HFFc6 (cell line): ENCODE measurements around the gene PLXNB2. TPM values are rescaled to one million over a fixed set of nuclear protein-coding genes. Genes with fewer than 3 reads are reported as not detected.

Experiments used
- DNase-seq: peaks from one replicate; pipeline ENCODE4 v3.0.0-alpha.2; 2018
- H3K27ac Mint-ChIP-seq: 2 replicates; pipeline ENCODE4 v1.8.0; 2020; ENCODE audit warnings: mild to moderate bottlenecking, mixed read lengths
- H3K27me3 Mint-ChIP-seq: 2 replicates; pipeline ENCODE4 v1.8.0; 2021; ENCODE audit warnings: mild to moderate bottlenecking, moderate library complexity, mixed read lengths; ENCODE audit not compliant: insufficient read depth
- H3K36me3 Mint-ChIP-seq: 2 replicates; pipeline ENCODE4 v1.8.0; 2021; ENCODE audit warnings: low read depth, mixed read lengths
- H3K4me1 Mint-ChIP-seq: 2 replicates; pipeline ENCODE4 v1.8.0; 2020; ENCODE audit warnings: low read depth, mixed read lengths
- H3K4me3 Mint-ChIP-seq: 2 replicates; pipeline ENCODE4 v1.8.0; 2020; ENCODE audit warnings: mild to moderate bottlenecking, moderate library complexity, mixed read lengths
- H3K9me3 Mint-ChIP-seq: 2 replicates; pipeline ENCODE4 v1.8.0; 2020; ENCODE audit warnings: mild to moderate bottlenecking, mixed read lengths
- total RNA-seq, 6 experiments: library from RNA; stranded (reverse); fragmentation: NEBNext Ultra II Directional; extraction: Animal tissue kit (Norgen Biotek cat#: 25700); gene quantifications; 2 replicates in 1 of 6; 3 replicates in 5 of 6; pipeline ENCODE4 v1.2.3, GENCODE V29; 2021
- TF ChIP-seq, protein P1 (sequence below): fragments of 200-600 bp; sonication (generic); IDR thresholded peaks from 2 replicates; pipeline ENCODE4 v1.5.0; 2021; ENCODE audit warnings: antibody characterized with exemption, mild to moderate bottlenecking

The PLXNB2 gene
- total RNA-seq, 6 experiments from 2014 or later, result 280 to 370 (median 291) TPM

DNA sequence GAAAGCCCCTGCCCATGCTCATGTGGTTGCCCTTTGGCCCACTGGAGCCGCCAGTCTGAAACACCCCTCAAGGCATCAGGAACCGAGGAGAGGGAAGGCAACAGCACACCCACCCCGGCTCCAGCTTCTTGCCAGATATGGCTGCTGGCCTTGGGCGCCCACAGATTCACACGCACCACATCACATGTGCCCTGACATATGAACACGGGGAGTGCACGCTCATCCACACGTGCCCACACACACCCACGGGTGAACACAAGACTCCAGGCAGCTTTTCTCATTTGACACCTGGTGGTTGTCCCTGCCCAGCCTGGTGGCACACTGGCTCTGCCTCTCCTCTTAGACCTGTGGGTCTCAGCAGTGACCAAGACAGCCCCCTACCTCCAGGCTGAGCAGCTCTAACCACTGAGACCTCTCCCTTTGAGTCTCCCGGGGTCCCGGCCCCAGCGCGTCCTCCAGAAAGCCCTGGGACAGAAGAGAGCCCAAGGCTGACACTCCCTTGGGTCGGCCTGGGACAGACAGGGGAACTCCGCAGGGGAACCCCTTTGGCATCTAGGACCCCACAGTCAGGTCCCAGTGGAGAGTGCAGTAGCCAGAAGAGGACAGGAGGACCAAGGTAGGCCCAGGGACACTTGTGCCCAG, 43.2 kb downstream of the PLXNB2 start:
- Mint-ChIP-seq H3K27ac (no peak overlapping the region), H3K9me3 (no peaks in the 10 kb centered on the region), H3K27me3 (peaks cover 4% of the 10 kb centered on the region), H3K36me3 (no peaks in the 10 kb centered on the region), H3K4me1 (peaks cover 8% of the 10 kb centered on the region), H3K4me3 (no peak overlapping the region)
- DNase-seq, result no peak
- TF ChIP-seq, protein P1, sequence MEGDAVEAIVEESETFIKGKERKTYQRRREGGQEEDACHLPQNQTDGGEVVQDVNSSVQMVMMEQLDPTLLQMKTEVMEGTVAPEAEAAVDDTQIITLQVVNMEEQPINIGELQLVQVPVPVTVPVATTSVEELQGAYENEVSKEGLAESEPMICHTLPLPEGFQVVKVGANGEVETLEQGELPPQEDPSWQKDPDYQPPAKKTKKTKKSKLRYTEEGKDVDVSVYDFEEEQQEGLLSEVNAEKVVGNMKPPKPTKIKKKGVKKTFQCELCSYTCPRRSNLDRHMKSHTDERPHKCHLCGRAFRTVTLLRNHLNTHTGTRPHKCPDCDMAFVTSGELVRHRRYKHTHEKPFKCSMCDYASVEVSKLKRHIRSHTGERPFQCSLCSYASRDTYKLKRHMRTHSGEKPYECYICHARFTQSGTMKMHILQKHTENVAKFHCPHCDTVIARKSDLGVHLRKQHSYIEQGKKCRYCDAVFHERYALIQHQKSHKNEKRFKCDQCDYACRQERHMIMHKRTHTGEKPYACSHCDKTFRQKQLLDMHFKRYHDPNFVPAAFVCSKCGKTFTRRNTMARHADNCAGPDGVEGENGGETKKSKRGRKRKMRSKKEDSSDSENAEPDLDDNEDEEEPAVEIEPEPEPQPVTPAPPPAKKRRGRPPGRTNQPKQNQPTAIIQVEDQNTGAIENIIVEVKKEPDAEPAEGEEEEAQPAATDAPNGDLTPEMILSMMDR, result no peak

GRCh38 chr22:50262973-50263617, 44.4 kb downstream of the PLXNB2 start:
- Mint-ChIP-seq H3K4me3 (no peak overlapping the region), H3K4me1 (peaks cover 8% of the 10 kb centered on the region), H3K27ac (no peak overlapping the region), H3K9me3 (no peaks in the 10 kb centered on the region), H3K27me3 (peaks cover 1% of the 10 kb centered on the region), H3K36me3 (no peaks in the 10 kb centered on the region)
- DNase-seq, result no peak
- TF ChIP-seq, protein P1, result no peak

DNA sequence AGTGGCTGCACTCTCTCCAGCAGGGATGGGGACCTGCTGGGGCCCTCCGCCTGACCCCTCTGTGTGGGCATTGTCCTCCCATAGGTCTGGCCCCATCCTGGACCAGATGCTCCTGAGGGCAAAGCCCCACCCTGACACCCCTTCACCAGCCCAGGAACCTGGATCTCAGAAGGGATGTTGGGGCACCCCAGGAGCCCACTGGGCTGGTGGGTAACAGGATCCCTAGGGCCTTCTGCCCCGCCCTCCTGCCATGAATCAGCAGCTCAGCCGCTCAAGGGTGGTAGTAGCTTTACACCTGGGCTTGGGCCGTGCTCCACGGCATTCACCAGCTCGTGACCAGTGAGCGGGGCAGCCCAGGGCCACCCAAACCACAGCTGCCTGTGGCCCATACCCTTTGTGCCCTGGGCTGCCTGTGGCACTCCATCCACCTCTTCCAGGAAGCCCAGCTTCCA, 45.0 kb downstream of the PLXNB2 start:
- no peak for DNase-seq
- H3K27me3 Mint-ChIP-seq, result peaks cover 1% of the 10 kb centered on the region
- peak overlapping the region; percentile 58; the same call in 1 of the 2 replicates for H3K27ac Mint-ChIP-seq
- TF ChIP-seq, protein P1, result no peak
- H3K36me3 Mint-ChIP-seq, result no peaks in the 10 kb centered on the region
- peak overlapping the region; percentile 69 for H3K4me3 Mint-ChIP-seq
- peaks cover 8% of the 10 kb centered on the region for H3K4me1 Mint-ChIP-seq
- no peaks in the 10 kb centered on the region for H3K9me3 Mint-ChIP-seq

GRCh38 chr22:50261615-50262459, 45.6 kb downstream of the PLXNB2 start, which contains the start of gene MAPK12:
Gene MAPK12, minus strand, starts transcription at chr22:50261683. Its CDS starts 174 bp downstream, at chr22:50261509.
- Mint-ChIP-seq H3K4me1 (peaks cover 8% of the 10 kb centered on the region), H3K27me3 (peaks cover 3% of the 10 kb centered on the region), H3K9me3 (no peaks in the 10 kb centered on the region), H3K27ac (peak within 1 kb of the TSS; percentile 74), H3K4me3 (peak within 1 kb of the TSS; percentile 84), H3K36me3 (no peaks in the 10 kb centered on the region)
- no peak for DNase-seq
- TF ChIP-seq, protein P1, result no peak

- H3K27ac Mint-ChIP-seq, result peak overlapping the region; percentile 74
- DNase-seq, result peak; percentile 49
- H3K27me3 Mint-ChIP-seq, result peaks cover 2% of the 10 kb centered on the region
- TF ChIP-seq, protein P1, result no peak
- H3K4me3 Mint-ChIP-seq, result peak overlapping the region; percentile 84
- peaks cover 8% of the 10 kb centered on the region for H3K4me1 Mint-ChIP-seq
- no peaks in the 10 kb centered on the region for H3K9me3 Mint-ChIP-seq
- no peaks in the 10 kb centered on the region for H3K36me3 Mint-ChIP-seq
Observed at GRCh38 chr22:50260801-50261614, 46.4 kb downstream of the PLXNB2 start.
